Brain microvascular endothelial cell (primary cell): Measurements from ENCODE around the gene ADGRV1.

Source experiments
- DNase-seq: peaks from one replicate; pipeline ENCODE4 v3.0.0-alpha.2; 2020
- H3K27ac ChIP-seq: fragments of 250-450 bp; sonication (Bioruptor Pico); 2 replicates; pipeline ENCODE4 v1.5.1; 2020; ENCODE audit warnings: mild to moderate bottlenecking, moderate library complexity
- H3K27me3 ChIP-seq: fragments of 250-450 bp; sonication (Bioruptor Pico); replicated peaks from 2 replicates; pipeline ENCODE4 v1.5.1; 2020; ENCODE audit warnings: mild to moderate bottlenecking
- H3K36me3 ChIP-seq: fragments of 250-450 bp; sonication (Bioruptor Pico); replicated peaks from 2 replicates; pipeline ENCODE4 v1.5.1; 2020; ENCODE audit warnings: mild to moderate bottlenecking
- H3K4me3 ChIP-seq: 2 replicates; pipeline ENCODE4 v1.5.1; 2011; ENCODE audit warnings: low read depth, mild to moderate bottlenecking, control low read depth, low read length, moderate library complexity
- CTCF ChIP-seq: IDR thresholded peaks from 2 replicates; pipeline ENCODE4 v1.5.1; 2011; ENCODE audit warnings: low read depth, mild to moderate bottlenecking, moderate library complexity, low read length, control low read depth, inconsistent platforms; ENCODE audit errors: missing control alignments
- in situ Hi-C: cut with HindIII; loops from 2 replicates; pipeline ENCODE4 v1.10.0; 2017; ENCODE audit warnings: low sequenced_read_pairs, low pct_ligation_motif_present

Gene ADGRV1

GRCh38 chr5:90548069-90548593 lies 10.5 kb upstream of the ADGRV1 start:
- TF ChIP-seq CTCF = no peak
- H3K27me3 ChIP-seq = peaks cover 10% of the 10 kb centered on the region
- no peak overlapping the region for H3K27ac ChIP-seq
- H3K36me3 ChIP-seq = no peaks in the 10 kb centered on the region
- in situ Hi-C loops = no loop called here
- no peak overlapping the region for H3K4me3 ChIP-seq
- DNase-seq = peak; percentile 14

GRCh38 chr5:90549223-90549622 lies 9.4 kb upstream of the ADGRV1 start:
- DNase-seq = no peak
- Histone ChIP-seq H3K4me3 (no peak overlapping the region), H3K27ac (no peak overlapping the region), H3K27me3 (peaks cover 10% of the 10 kb centered on the region), H3K36me3 (no peaks in the 10 kb centered on the region)
- no peak for TF ChIP-seq CTCF
- in situ Hi-C loops = no loop called here

GRCh38 chr5:90549729-90550275 lies 8.8 kb upstream of the ADGRV1 start:
- no peaks in the 10 kb centered on the region for H3K36me3 ChIP-seq
- peaks cover 10% of the 10 kb centered on the region for H3K27me3 ChIP-seq
- no peak overlapping the region for H3K27ac ChIP-seq
- no peak for DNase-seq
- H3K4me3 ChIP-seq = no peak overlapping the region
- in situ Hi-C loops = no loop called here
- no peak for TF ChIP-seq CTCF

- in situ Hi-C loops = no loop called here
- no peak for DNase-seq
- H3K36me3 ChIP-seq = no peaks in the 10 kb centered on the region
- no peak overlapping the region for H3K4me3 ChIP-seq
- H3K27me3 ChIP-seq = peaks cover 7% of the 10 kb centered on the region
- TF ChIP-seq CTCF = no peak
- H3K27ac ChIP-seq = no peak overlapping the region
Observed at GRCh38 chr5:90550963-90551362, 7.6 kb upstream of the ADGRV1 start.

GRCh38 chr5:90551376-90551775 lies 7.2 kb upstream of the ADGRV1 start:
- Histone ChIP-seq H3K27ac (no peak overlapping the region), H3K27me3 (peaks cover 12% of the 10 kb centered on the region), H3K36me3 (no peaks in the 10 kb centered on the region), H3K4me3 (no peak overlapping the region)
- in situ Hi-C loops = no loop called here
- TF ChIP-seq CTCF = no peak
- no peak for DNase-seq

- peaks cover 33% of the 10 kb centered on the region for H3K27me3 ChIP-seq
- H3K27ac ChIP-seq = no peak overlapping the region
- in situ Hi-C loops = no loop called here
- no peak for TF ChIP-seq CTCF
- DNase-seq = no peak
- H3K4me3 ChIP-seq = no peak overlapping the region
- no peaks in the 10 kb centered on the region for H3K36me3 ChIP-seq
Observed at GRCh38 chr5:90553711-90554110, 4.9 kb upstream of the ADGRV1 start.
